GM12872 (cell line): ENCODE results near the gene ROR2.
A peak's percentile ranks its signal among the peaks of the same experiment; 100 is the strongest.

ENCODE experiments used
- TF ChIP-seq, protein P1 (sequence below): IDR thresholded peaks from 3 replicates; pipeline ENCODE4 v1.5.1; 2011; ENCODE audit warnings: low read depth, mild to moderate bottlenecking, low read length, moderate library complexity; ENCODE audit not compliant: insufficient read depth

Gene ROR2

DNA sequence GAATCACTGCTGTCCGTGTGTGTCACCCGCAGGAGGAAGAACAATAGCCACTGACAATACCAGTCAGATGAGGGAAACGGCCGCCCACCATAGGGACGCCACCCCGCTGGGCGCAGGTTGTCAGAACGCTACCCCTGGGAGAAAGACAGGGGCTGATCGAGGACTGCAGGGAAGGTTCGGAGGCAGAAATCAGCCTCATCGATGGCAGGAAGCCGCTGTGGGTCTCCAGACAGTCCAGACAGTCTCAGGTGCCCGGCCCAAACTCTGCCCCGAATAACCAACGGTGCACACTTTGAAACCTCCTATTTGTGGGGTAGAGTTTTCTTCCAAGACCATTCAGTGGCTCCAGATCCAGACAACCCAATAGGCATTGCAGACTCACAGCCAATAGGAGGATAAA lies 181.5 kb downstream of the ROR2 start:
- TF ChIP-seq, protein P1, sequence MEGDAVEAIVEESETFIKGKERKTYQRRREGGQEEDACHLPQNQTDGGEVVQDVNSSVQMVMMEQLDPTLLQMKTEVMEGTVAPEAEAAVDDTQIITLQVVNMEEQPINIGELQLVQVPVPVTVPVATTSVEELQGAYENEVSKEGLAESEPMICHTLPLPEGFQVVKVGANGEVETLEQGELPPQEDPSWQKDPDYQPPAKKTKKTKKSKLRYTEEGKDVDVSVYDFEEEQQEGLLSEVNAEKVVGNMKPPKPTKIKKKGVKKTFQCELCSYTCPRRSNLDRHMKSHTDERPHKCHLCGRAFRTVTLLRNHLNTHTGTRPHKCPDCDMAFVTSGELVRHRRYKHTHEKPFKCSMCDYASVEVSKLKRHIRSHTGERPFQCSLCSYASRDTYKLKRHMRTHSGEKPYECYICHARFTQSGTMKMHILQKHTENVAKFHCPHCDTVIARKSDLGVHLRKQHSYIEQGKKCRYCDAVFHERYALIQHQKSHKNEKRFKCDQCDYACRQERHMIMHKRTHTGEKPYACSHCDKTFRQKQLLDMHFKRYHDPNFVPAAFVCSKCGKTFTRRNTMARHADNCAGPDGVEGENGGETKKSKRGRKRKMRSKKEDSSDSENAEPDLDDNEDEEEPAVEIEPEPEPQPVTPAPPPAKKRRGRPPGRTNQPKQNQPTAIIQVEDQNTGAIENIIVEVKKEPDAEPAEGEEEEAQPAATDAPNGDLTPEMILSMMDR: no peak

DNA sequence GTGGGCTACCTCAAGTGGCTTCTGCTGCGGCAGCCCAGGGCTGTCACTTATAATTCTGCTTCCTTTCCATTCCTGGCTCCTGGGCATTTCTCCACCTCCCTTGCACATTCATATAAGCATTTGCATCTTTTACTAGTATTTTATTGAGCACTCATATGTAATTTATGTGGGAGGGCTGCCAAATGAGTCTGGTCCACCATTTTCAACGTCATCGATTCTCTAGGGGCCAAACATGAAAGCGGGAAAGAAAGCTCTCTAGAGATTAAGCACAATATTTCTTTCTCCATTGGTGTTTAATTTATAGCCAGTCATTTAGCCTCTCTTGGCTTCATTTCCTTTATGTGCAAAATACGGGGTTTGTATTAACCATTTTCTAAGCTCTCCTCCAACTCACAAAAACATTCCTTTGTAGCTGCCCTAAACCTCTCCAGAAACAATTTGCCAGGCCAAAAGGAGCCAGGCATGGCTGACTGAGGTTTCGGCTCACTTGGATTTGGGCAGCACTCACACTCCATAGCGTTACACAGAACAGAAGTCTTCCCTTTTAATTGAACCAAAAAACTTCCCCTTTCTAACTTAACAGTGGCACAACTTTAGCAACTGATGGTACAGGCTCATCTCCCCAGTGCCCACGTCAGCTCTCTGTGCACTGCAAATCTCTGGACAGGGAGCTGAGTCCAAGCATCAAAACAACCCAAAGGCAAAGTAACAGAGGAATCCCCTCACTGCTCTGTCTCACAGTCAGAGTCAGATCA lies 183.5 kb downstream of the ROR2 start:
- TF ChIP-seq, protein P1: no peak

DNA sequence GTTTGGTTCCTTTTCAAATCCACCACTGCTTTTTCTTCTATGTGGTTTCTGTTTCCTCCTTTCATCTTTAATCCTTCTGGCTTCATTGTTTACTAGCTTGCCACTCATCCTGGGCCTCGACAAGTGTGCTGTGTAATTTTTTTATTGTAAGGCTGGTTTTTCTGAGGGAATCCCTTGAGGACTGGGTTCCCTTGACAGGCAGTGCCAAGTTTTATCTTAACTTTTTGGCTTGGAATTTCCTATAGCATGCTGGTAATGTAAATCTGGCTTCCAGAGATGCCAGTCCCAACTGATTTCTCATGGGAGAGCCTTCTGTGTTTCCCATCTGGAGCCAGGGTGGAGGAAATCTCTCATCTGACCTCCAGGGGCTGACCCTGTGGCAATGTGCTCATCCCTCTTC lies 184.7 kb downstream of the ROR2 start:
- TF ChIP-seq, protein P1: no peak

DNA sequence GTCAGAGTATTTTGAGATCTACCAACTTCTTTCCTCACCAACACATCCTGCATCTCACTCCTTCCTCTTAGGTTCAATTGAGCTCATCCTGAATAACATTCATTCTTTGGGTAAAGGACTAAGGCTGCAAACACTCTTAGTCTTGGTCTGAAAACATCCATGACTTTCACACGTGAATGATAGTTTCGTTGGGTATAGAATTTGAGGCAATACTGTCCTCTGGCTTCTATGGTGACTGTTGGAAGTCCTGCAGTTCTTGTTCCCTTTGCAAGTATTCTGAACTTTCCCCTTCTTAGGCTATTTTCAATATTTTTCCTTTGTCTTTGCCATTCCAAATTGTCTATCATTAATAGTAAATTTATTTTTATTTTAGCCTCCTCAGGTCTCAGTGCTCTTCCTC lies 185.4 kb downstream of the ROR2 start:
- TF ChIP-seq, protein P1: no peak

DNA sequence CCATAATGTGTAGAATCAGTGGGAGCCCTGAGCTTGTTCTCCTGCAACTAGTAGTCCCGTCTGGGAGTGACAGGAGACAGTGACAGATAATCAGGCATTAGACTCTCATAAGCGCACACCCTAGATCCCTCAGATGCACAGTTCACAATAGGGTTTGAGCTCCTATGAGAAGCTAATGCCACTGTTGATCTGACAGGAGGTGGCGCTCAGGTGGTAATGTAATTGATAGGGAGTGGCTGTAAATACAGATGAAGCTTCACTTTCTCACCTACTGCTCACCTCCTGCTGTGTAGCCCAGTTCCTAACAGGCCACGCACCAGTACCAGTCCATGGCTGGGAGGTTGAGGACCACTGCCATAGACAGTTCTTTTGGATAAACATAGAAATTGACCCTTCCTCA lies 188.7 kb downstream of the ROR2 start:
- TF ChIP-seq, protein P1: no peak

DNA sequence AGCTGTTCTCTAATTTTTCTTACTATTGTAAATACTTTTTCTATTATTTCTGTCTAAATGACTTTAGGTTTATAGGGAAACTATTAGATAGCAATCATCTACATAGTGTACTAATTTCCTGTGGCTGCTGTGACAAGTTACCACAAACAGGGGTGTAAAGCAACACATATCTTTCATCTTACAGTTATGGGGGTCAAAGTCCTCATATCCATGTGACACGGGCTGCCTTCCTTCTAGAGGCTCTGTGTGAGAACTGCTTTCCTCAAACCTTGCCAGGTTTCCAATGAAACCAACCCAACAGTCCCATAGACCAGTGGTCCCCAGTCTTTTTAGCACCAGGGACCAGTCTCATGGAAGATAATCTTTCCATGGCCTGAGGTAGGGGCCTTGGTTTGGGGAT lies 189.1 kb downstream of the ROR2 start:
- TF ChIP-seq, protein P1: no peak

DNA sequence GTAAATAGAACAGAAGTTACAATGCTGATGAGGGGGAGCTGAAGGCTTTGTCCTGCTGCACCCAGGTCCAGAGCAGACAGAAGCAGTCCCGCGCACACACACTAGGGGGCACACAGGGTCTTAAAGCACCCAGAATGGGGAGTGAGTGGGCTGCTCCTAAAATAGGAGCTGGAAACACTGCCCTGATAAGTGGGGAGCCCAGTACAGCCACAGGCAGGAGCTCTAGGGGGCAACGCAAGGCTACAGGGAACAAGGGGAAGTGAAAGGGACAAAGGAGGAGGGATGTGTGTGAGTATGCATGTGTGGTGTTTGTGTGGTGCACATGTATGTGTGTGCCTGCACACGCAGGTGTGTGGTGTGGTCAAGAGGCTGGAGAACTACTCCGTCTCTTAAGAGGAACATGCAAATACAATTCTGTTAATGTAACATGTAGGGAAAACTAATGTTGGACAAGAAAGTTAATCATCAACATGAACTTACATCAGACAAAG lies 191.5 kb downstream of the ROR2 start:
- TF ChIP-seq, protein P1: peak; percentile 83
